ENCODE data around the gene ZSWIM6. TPM values are rescaled to one million over a fixed set of nuclear protein-coding genes. Genes with fewer than 3 reads are reported as not detected.
"Not testable (repeated sequence)": the region's sequence is repeated elsewhere in the genome, so short reads cannot be mapped to it uniquely, and the experiment has no call there.

Gene ZSWIM6
- total RNA-seq, 2 experiments from 2014 or later, result 0.06 to 0.17 TPM

DNA sequence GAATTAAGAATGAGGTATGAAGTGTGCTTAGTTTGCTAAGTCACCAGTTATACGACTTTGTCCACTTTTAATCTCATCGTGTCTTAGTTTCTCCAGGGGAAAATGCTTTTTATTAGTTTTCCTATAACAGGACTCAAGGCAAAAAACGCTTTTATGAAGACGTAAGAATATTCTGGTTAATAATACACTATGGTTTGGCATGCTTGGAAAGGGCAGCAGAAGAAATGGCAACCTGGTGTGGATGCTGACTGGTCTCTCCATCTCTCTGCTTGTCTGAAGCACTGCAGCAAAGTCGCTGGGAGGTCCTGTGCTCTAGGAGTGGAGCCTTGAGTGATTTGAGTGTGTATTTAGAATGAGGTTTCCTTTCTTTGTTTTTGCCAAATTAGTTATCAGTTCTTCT, 78.8 kb downstream of the ZSWIM6 start:
- Histone ChIP-seq H3K79me2 (ENCODE audit: insufficient read depth, low read depth, low read length) (no peaks in the 10 kb centered on the region), H2AFZ (ENCODE audit: low read length) (no peak overlapping the region), H3K4me1 (ENCODE audit: insufficient read depth, low read length, poor library complexity, severe bottlenecking) (no peaks in the 10 kb centered on the region), H3K9me2 (ENCODE audit: insufficient read depth, low read length) (no peaks in the 10 kb centered on the region), H3K27ac (ENCODE audit: low read depth, low read length, poor library complexity, severe bottlenecking) (no peak overlapping the region), H3K4me2 (ENCODE audit: low read length) (no peak overlapping the region), H4K20me1 (ENCODE audit: insufficient read depth, low read length) (no peaks in the 10 kb centered on the region; the same call in 1 of the 2 replicates), H3K4me3 (ENCODE audit: low read depth, low read length, poor library complexity, severe bottlenecking) (no peak overlapping the region), H3K9me3 (ENCODE audit: low read length) (no peaks in the 10 kb centered on the region), H3K36me3 (ENCODE audit: insufficient read depth, low read length) (no peaks in the 10 kb centered on the region)
- no peak for TF ChIP-seq EZH2phosphoT487 (IDR thresholded peaks at IDR 0.05; ENCODE audit: borderline replicate concordance, low read depth, low read length)
- no peak for TF ChIP-seq CTCF (conservative IDR thresholded peaks at IDR 0.05; ENCODE audit: low read length)
- ChIA-PET POLR2A (no interaction called here), CTCF (ENCODE audit: unreplicated experiment) (no interaction called here)
- no peak for DNase-seq (ENCODE audit: low spot score)
- intact Hi-C loops (cut with micrococcal nuclease; ENCODE audit: unreplicated experiment), result no loop called here
- no TSS peak for BruUV-seq (replicated peaks)

DNA sequence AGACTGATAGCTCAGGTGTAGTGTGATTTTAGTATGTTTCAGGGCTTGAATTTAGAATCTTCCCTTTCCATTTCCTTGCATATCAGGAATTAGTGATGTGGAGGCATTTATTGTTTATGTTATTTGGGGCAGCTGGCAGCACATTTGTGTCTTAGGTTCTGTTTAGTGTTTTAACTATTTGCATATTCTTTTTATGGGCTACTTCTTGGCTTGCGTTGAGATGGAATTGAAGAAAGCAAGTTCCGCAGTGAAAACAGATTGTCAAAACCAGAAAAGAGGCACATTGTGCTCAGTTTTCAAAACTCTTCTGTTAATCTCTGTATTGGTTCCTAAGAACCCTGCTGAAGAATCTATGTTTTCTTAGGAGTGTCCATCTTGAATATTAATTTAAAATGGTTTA, 80.3 kb downstream of the ZSWIM6 start:
- ChIA-PET POLR2A (interaction anchor here (0.6 kb wide), 1 partner anchor 242 kb away, joined by 3 read pairs; no protein-coding TSS in a partner anchor), CTCF (ENCODE audit: unreplicated experiment) (no interaction called here)
- intact Hi-C loops (cut with micrococcal nuclease; ENCODE audit: unreplicated experiment), result no loop called here
- H3K79me2 ChIP-seq (ENCODE audit: insufficient read depth, low read depth, low read length), result no peaks in the 10 kb centered on the region
- H3K9me3 ChIP-seq (ENCODE audit: low read length), result no peaks in the 10 kb centered on the region
- H3K27ac ChIP-seq (ENCODE audit: low read depth, low read length, poor library complexity, severe bottlenecking), result no peak overlapping the region
- H3K9me2 ChIP-seq (ENCODE audit: insufficient read depth, low read length), result no peaks in the 10 kb centered on the region
- TF ChIP-seq CTCF (conservative IDR thresholded peaks at IDR 0.05; ENCODE audit: low read length), result no peak
- no peak for TF ChIP-seq EZH2phosphoT487 (IDR thresholded peaks at IDR 0.05; ENCODE audit: borderline replicate concordance, low read depth, low read length)
- no peaks in the 10 kb centered on the region for H3K36me3 ChIP-seq (ENCODE audit: insufficient read depth, low read length)
- no peak for DNase-seq (ENCODE audit: low spot score)
- no peak overlapping the region for H3K4me3 ChIP-seq (ENCODE audit: low read depth, low read length, poor library complexity, severe bottlenecking)
- H2AFZ ChIP-seq (ENCODE audit: low read length), result no peak overlapping the region
- no TSS peak for BruUV-seq (replicated peaks)
- no peaks in the 10 kb centered on the region for H3K4me1 ChIP-seq (ENCODE audit: insufficient read depth, low read length, poor library complexity, severe bottlenecking)
- no peak overlapping the region for H3K4me2 ChIP-seq (ENCODE audit: low read length)
- H4K20me1 ChIP-seq (ENCODE audit: insufficient read depth, low read length), result no peaks in the 10 kb centered on the region; the same call in 1 of the 2 replicates

DNA sequence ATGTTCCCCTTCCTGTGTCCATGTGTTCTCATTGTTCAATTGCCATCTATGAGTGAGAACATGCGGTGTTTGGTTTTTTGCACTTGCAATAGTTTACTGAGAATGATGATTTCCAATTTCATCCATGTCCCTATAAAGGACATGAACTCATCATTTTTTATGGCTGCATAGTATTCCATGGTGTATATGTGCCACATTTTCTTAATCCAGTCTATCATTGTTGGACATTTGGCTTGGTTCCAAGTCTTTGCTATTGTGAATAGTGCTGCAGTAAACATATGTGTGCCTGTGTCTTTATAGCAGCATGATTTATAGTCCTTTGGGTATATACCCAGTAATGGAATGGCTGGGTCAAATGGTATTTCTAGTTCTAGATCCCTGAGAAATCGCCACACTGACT, 81.1 kb downstream of the ZSWIM6 start:
- H2AFZ ChIP-seq (ENCODE audit: low read length); POLR2A ChIA-PET; H3K4me2 ChIP-seq (ENCODE audit: low read length); intact Hi-C loops (cut with micrococcal nuclease; ENCODE audit: unreplicated experiment); H3K9me2 ChIP-seq (ENCODE audit: insufficient read depth, low read length); H3K4me3 ChIP-seq (ENCODE audit: low read depth, low read length, poor library complexity, severe bottlenecking); H3K9me3 ChIP-seq (ENCODE audit: low read length); H3K4me1 ChIP-seq (ENCODE audit: insufficient read depth, low read length, poor library complexity, severe bottlenecking); BruUV-seq (replicated peaks); H3K27ac ChIP-seq (ENCODE audit: low read depth, low read length, poor library complexity, severe bottlenecking); H4K20me1 ChIP-seq (ENCODE audit: insufficient read depth, low read length); CTCF ChIA-PET (ENCODE audit: unreplicated experiment); H3K79me2 ChIP-seq (ENCODE audit: insufficient read depth, low read depth, low read length); H3K36me3 ChIP-seq (ENCODE audit: insufficient read depth, low read length); DNase-seq (ENCODE audit: low spot score): not testable (repeated sequence)
